ENCODE measurements around the gene CTPS1.

- TF ChIP-seq CTCF (IDR thresholded peaks at IDR 0.05) = no peak
- TF ChIP-seq POLR2A (IDR thresholded peaks at IDR 0.05) = no peak
Measured at GRCh38 chr1:40932006-40932405, 47.5 kb upstream of the CTPS1 start.

Data from Peyer's patch (tissue), 4 donors.